Neural progenitor cell (in vitro differentiated cells): ENCODE results near the gene HOXC10. TPM values are rescaled to one million over a fixed set of nuclear protein-coding genes. Genes with fewer than 3 reads are reported as not detected.

Experiments used
- DNase-seq: peaks from one replicate; pipeline ENCODE4 v3.0.0-alpha.2; 2016; ENCODE audit warnings: low spot score
- H2AFZ ChIP-seq: fragments of 200-600 bp; sonication (generic); replicated peaks from 2 replicates; pipeline ENCODE4 v1.6.1; 2016; ENCODE audit warnings: antibody characterized with exemption
- H3F3A ChIP-seq: fragments of 200-600 bp; sonication (generic); 2 replicates; pipeline ENCODE4 v1.6.1; 2016; ENCODE audit warnings: antibody characterized with exemption, low read depth
- H3K27ac ChIP-seq: fragments of 200-600 bp; sonication (generic); 2 replicates; pipeline ENCODE4 v1.5.1; 2016; ENCODE audit warnings: mild to moderate bottlenecking
- H3K27me3 ChIP-seq: fragments of 200-600 bp; sonication (generic); 2 replicates; pipeline ENCODE4 v1.6.1; 2016; ENCODE audit warnings: mild to moderate bottlenecking, moderate library complexity
- H3K36me3 ChIP-seq: fragments of 200-600 bp; sonication (generic); 2 replicates; pipeline ENCODE4 v1.5.1; 2016
- H3K4me1 ChIP-seq: fragments of 200-600 bp; sonication (generic); 2 replicates; pipeline ENCODE4 v1.6.1; 2016; ENCODE audit warnings: mixed run types
- H3K4me2 ChIP-seq: fragments of 200-600 bp; sonication (generic); 2 replicates; pipeline ENCODE4 v1.6.1; 2016
- H3K4me3 ChIP-seq: fragments of 200-600 bp; sonication (generic); 2 replicates; pipeline ENCODE4 v1.5.1; 2016
- H3K79me2 ChIP-seq: fragments of 200-600 bp; sonication (generic); 2 replicates; pipeline ENCODE4 v1.6.1; 2016; ENCODE audit warnings: low read depth
- H3K9ac ChIP-seq: fragments of 200-600 bp; sonication (generic); 2 replicates; pipeline ENCODE4 v1.6.1; 2016
- H3K9me3 ChIP-seq: fragments of 200-600 bp; sonication (generic); 2 replicates; pipeline ENCODE4 v1.5.1; 2016; ENCODE audit warnings: low read depth
- H4K20me1 ChIP-seq: fragments of 200-600 bp; sonication (generic); 2 replicates; pipeline ENCODE4 v1.6.1; 2016; ENCODE audit warnings: low read depth
- H3K27ac Mint-ChIP-seq: 3 replicates; pipeline ENCODE4 v1.8.0; 2021; ENCODE audit warnings: mixed read lengths
- H3K27me3 Mint-ChIP-seq: 2 replicates; pipeline ENCODE4 v1.8.0; 2022; ENCODE audit warnings: low read depth, mild to moderate bottlenecking, inconsistent platforms, moderate library complexity, mixed read lengths; ENCODE audit not compliant: insufficient read depth
- H3K36me3 Mint-ChIP-seq: 3 replicates; pipeline ENCODE4 v1.8.0; 2021; ENCODE audit warnings: mixed read lengths
- H3K4me1 Mint-ChIP-seq: 3 replicates; pipeline ENCODE4 v1.8.0; 2021; ENCODE audit warnings: mixed read lengths
- H3K4me3 Mint-ChIP-seq: 3 replicates; pipeline ENCODE4 v1.8.0; 2021; ENCODE audit warnings: mild to moderate bottlenecking, moderate library complexity, mixed read lengths
- H3K9me3 Mint-ChIP-seq: 3 replicates; pipeline ENCODE4 v1.8.0; 2020; ENCODE audit warnings: mixed read lengths
- CTCF ChIP-seq: fragments of 200-600 bp; sonication (generic); IDR thresholded peaks from 2 replicates; pipeline ENCODE4 v1.5.1; 2017; ENCODE audit warnings: antibody characterized with exemption, mild to moderate bottlenecking
- EZH2 ChIP-seq: fragments of 200-600 bp; sonication (generic); IDR thresholded peaks from 2 replicates; pipeline ENCODE4 v1.6.1; 2017; ENCODE audit warnings: antibody characterized with exemption, mild to moderate bottlenecking, moderate library complexity
- EZH2phosphoT487 ChIP-seq: fragments of 200-600 bp; sonication (generic); IDR thresholded peaks from 2 replicates; pipeline ENCODE4 v1.6.1; 2017; ENCODE audit warnings: antibody characterized with exemption
- total RNA-seq: library from RNA; depleted of rRNA; stranded (reverse); fragments of >200 nt; gene quantifications from 2 replicates; pipeline ENCODE4 v1.2.3, GENCODE V29; 2015; ENCODE audit warnings: low replicate concordance

Gene HOXC10
- total RNA-seq, 1 donor from 2014 or later = not detected

GRCh38 chr12:53952335-53952694 is 32.6 kb upstream of the HOXC10 start:
- H3K27me3 Mint-ChIP-seq = peaks cover 96% of the 10 kb centered on the region
- Histone ChIP-seq H3F3A (peaks cover 5% of the 10 kb centered on the region), H3K4me3 (no peak overlapping the region), H3K9ac (no peak overlapping the region), H2AFZ (no peak overlapping the region), H3K9me3 (no peaks in the 10 kb centered on the region), H3K4me2 (no peak overlapping the region), H3K36me3 (no peaks in the 10 kb centered on the region), H3K4me1 (no peaks in the 10 kb centered on the region), H3K27ac (no peak overlapping the region), H4K20me1 (peaks cover 71% of the 10 kb centered on the region), H3K79me2 (no peaks in the 10 kb centered on the region), H3K27me3 (peaks cover 100% of the 10 kb centered on the region)
- no peak overlapping the region for H3K4me3 Mint-ChIP-seq
- peaks cover 2% of the 10 kb centered on the region for H3K9me3 Mint-ChIP-seq
- DNase-seq = peak; percentile 65
- TF ChIP-seq EZH2 = no peak
- peak; percentile 56 for TF ChIP-seq EZH2phosphoT487
- peak; percentile 10 for TF ChIP-seq CTCF
- no peaks in the 10 kb centered on the region for H3K4me1 Mint-ChIP-seq
- H3K36me3 Mint-ChIP-seq = no peaks in the 10 kb centered on the region
- no peak overlapping the region for H3K27ac Mint-ChIP-seq

- no peak overlapping the region for H3K4me3 ChIP-seq
- peaks cover 100% of the 10 kb centered on the region for H3K27me3 ChIP-seq
- Mint-ChIP-seq H3K4me3 (no peak overlapping the region), H3K36me3 (no peaks in the 10 kb centered on the region), H3K4me1 (no peaks in the 10 kb centered on the region), H3K9me3 (peaks cover 4% of the 10 kb centered on the region), H3K27ac (no peak overlapping the region), H3K27me3 (peaks cover 96% of the 10 kb centered on the region)
- H3K9me3 ChIP-seq = no peaks in the 10 kb centered on the region
- H3F3A ChIP-seq = peaks cover 5% of the 10 kb centered on the region
- H2AFZ ChIP-seq = no peak overlapping the region
- peaks cover 71% of the 10 kb centered on the region for H4K20me1 ChIP-seq
- no peaks in the 10 kb centered on the region for H3K4me1 ChIP-seq
- no peaks in the 10 kb centered on the region for H3K36me3 ChIP-seq
- no peak overlapping the region for H3K27ac ChIP-seq
- peak; percentile 85 for TF ChIP-seq EZH2phosphoT487
- no peak for TF ChIP-seq CTCF
- TF ChIP-seq EZH2 = peak; percentile 88
- no peaks in the 10 kb centered on the region for H3K79me2 ChIP-seq
- no peak overlapping the region for H3K9ac ChIP-seq
- no peak overlapping the region for H3K4me2 ChIP-seq
- peak; percentile 63 for DNase-seq
These were observed 31.8 kb upstream of the HOXC10 start for GRCh38 chr12:53952871-53953734.

- H3K4me1 ChIP-seq = no peaks in the 10 kb centered on the region
- Mint-ChIP-seq H3K27me3 (peaks cover 95% of the 10 kb centered on the region), H3K27ac (no peak overlapping the region)
These were observed 30.9 kb upstream of the HOXC10 start for GRCh38 chr12:53953831-53954693.

More at GRCh38 chr12:53953831-53954693, 30.9 kb upstream of the HOXC10 start:
- Histone ChIP-seq H3K36me3 (no peaks in the 10 kb centered on the region), H3K4me2 (no peak overlapping the region), H4K20me1 (peaks cover 67% of the 10 kb centered on the region), H3K9me3 (no peaks in the 10 kb centered on the region), H3K27me3 (peaks cover 100% of the 10 kb centered on the region), H3K4me3 (no peak overlapping the region), H2AFZ (no peak overlapping the region), H3K9ac (no peak overlapping the region), H3K27ac (no peak overlapping the region), H3K79me2 (no peaks in the 10 kb centered on the region), H3F3A (peaks cover 5% of the 10 kb centered on the region)
- no peak overlapping the region for H3K4me3 Mint-ChIP-seq
- H3K9me3 Mint-ChIP-seq = peaks cover 6% of the 10 kb centered on the region
- DNase-seq = no peak
- no peaks in the 10 kb centered on the region for H3K4me1 Mint-ChIP-seq
- TF ChIP-seq CTCF = no peak
- TF ChIP-seq EZH2phosphoT487 = no peak
- no peak for TF ChIP-seq EZH2
- H3K36me3 Mint-ChIP-seq = no peaks in the 10 kb centered on the region
